ENCODE measurements around the gene NLGN3.

DNA sequence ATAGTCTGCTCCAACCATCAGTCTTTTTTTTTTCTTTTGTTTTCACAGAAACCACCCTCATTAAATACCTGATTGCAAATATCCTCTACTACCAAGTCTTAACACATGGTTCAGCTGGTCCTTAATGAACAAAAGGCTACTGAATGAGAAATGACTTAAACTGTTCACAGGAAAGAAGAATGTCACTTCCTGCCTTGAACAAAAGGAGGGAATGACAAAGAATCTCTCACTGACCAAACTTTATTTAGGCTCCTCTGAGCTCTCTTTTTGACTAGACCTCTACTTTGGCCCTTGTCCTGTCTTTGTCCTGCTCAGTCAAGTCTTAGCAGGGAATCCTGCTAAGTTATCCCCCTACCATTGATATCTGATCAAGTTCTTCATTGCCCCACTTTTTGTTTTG is 46.6 kb downstream of the NLGN3 start:
- TF ChIP-seq, protein P1, sequence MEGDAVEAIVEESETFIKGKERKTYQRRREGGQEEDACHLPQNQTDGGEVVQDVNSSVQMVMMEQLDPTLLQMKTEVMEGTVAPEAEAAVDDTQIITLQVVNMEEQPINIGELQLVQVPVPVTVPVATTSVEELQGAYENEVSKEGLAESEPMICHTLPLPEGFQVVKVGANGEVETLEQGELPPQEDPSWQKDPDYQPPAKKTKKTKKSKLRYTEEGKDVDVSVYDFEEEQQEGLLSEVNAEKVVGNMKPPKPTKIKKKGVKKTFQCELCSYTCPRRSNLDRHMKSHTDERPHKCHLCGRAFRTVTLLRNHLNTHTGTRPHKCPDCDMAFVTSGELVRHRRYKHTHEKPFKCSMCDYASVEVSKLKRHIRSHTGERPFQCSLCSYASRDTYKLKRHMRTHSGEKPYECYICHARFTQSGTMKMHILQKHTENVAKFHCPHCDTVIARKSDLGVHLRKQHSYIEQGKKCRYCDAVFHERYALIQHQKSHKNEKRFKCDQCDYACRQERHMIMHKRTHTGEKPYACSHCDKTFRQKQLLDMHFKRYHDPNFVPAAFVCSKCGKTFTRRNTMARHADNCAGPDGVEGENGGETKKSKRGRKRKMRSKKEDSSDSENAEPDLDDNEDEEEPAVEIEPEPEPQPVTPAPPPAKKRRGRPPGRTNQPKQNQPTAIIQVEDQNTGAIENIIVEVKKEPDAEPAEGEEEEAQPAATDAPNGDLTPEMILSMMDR (IDR thresholded peaks at IDR 0.05) = no peak
- no peak for TF ChIP-seq POLR2A (IDR thresholded peaks at IDR 0.05)
